ENCODE measurements around the gene ROBO1.
"Not testable (repeated sequence)": the region's sequence is repeated elsewhere in the genome, so short reads cannot be mapped to it uniquely, and the experiment has no call there.

ROBO1 gene

GRCh38 chr3:79341961-79342360, 425.8 kb downstream of the ROBO1 start:
- TF ChIP-seq, protein P1, sequence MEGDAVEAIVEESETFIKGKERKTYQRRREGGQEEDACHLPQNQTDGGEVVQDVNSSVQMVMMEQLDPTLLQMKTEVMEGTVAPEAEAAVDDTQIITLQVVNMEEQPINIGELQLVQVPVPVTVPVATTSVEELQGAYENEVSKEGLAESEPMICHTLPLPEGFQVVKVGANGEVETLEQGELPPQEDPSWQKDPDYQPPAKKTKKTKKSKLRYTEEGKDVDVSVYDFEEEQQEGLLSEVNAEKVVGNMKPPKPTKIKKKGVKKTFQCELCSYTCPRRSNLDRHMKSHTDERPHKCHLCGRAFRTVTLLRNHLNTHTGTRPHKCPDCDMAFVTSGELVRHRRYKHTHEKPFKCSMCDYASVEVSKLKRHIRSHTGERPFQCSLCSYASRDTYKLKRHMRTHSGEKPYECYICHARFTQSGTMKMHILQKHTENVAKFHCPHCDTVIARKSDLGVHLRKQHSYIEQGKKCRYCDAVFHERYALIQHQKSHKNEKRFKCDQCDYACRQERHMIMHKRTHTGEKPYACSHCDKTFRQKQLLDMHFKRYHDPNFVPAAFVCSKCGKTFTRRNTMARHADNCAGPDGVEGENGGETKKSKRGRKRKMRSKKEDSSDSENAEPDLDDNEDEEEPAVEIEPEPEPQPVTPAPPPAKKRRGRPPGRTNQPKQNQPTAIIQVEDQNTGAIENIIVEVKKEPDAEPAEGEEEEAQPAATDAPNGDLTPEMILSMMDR (IDR thresholded peaks at IDR 0.05; ENCODE audit: low read depth, low read length), result no peak
- H3K4me3 ChIP-seq (ENCODE audit: low read depth, low read length), result no peak overlapping the region

DNA sequence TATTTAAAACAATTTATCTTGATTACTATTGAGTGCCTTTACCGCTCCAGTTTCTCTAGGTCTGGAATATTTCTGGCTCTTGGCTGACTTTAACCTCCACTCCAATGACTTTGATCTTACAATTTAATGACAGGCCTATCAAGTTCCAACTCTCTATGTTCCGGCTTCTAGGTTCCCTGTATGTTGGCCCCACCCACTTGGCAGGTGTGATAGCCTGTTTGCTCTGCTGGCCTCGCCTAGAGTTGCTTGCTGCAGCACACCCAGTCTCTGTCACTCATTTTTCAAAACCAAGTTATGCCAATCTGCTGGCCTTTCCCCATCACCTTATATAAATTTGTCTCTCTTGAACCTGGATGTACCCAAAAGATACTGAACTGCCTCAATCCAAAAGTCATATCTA, 428.0 kb downstream of the ROBO1 start:
- TF ChIP-seq, protein P1 (IDR thresholded peaks at IDR 0.05; ENCODE audit: low read depth, low read length), result no peak

DNA sequence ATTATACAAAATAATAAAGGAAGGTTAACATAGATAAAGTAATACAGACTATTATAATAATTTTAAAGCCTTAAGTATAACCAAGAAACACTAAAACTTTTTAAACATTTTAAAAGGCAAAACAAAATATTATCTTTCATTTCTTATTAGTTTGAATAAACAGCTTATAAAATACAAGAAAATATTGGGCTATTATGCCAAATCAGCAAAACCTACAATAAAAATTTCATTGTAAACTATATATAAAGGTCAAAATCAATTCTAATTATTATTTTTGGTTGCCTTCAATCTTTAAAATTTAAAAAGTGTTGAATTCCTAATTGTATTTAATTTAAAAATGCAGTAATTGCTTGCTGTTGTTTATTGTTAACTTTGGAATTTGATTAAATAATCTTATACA, 430.0 kb downstream of the ROBO1 start:
- TF ChIP-seq, protein P1 (IDR thresholded peaks at IDR 0.05; ENCODE audit: low read depth, low read length), result no peak
- no peak overlapping the region for H3K4me3 ChIP-seq (ENCODE audit: low read depth, low read length)

More for the DNA sequence above, 428.0 kb downstream of the ROBO1 start:
- no peak overlapping the region for H3K4me3 ChIP-seq (ENCODE audit: low read depth, low read length)

GRCh38 chr3:79329154-79329553, 438.6 kb downstream of the ROBO1 start:
- no peak overlapping the region for H3K4me3 ChIP-seq (ENCODE audit: low read depth, low read length)
- TF ChIP-seq, protein P1 (IDR thresholded peaks at IDR 0.05; ENCODE audit: low read depth, low read length), result no peak

DNA sequence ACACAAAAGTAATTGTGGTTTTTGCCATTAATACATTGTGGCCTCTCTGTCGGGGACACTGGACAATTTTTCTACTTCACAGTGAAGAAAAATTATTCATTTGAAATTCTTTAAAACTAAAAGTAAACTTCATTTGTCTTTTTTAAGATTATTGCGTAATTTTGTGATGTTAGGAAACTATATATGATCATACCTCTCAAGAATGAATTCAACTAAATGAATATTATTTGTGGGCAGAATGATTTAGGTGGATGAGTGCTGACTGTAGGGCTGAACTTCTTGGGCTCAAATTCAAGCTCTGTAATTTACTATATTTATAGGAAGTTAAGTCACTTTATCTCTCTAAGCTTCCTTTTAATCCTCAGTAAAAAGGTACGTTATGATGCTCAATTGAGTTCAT, 441.2 kb downstream of the ROBO1 start:
- H3K4me3 ChIP-seq (ENCODE audit: low read depth, low read length), result no peak overlapping the region
- TF ChIP-seq, protein P1 (IDR thresholded peaks at IDR 0.05; ENCODE audit: low read depth, low read length), result no peak

DNA sequence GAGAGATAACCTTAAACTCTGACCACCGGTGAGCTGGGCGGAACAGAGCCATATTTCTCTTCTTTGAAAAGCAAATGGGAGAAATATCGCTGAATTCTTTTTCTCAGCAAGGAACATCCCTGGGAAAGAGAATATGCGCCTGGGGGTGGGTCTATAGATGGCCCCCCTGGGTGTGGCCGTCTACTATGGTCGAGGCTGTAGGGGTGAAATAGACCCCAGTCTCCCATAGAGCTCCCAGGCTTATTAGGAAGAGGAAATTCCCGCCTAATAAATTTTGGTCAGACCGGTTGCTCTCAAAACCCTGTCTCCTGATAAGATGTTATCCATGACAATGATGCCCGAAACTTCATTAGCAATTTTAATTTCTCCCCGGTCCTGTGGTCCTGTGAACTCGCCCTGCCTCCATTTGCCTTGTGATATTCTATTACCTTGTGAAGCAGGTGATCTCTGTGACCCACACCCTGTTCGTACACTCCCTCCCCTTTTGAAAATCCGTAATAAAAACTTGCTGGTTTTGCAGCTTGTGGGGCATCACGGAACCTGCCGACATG, 441.9 kb downstream of the ROBO1 start:
- H3K4me3 ChIP-seq (ENCODE audit: low read depth, low read length), result not testable (repeated sequence)

DNA sequence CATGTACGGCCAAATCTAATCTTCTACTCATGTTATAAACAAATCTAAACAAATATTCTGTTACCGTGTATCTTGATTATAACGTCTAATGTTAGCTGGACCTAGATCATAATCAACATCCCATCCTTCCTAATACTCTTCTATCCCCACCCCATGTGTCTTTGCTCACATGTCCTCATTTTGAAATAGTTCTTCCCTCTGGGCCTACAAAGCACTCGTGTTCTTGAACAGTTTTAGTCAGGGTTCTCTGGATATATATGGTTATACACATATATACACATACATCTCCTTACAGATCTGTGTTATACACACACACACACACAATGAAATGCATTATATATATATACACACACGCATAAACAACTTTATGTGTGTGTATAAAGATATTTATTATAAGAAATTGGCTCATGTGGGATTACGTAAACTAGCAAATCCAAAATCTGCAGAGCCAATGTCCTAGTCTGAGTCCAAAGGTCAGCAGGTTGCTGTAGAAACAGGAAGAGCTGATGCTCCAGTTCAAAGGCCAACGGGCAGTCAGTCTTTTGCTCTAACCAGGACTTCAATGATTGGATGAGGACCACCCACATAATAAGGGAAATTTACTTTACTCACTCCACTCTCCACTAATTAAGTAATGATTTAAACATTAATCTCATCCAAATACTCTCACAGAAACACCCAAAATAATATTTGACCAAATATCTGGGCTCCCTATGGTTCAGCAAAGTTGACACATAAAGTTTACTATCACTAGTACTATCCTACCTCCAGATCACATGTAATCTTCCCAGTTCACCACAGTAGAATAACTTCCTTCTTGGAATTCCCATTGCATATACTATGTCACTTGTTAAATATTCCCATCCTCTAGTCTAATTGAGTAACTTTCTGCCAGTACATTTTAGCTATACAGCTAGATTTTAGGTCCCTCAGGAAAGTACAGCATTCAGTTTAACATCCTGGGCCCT, 450.0 kb downstream of the ROBO1 start:
- no peak overlapping the region for H3K4me3 ChIP-seq (ENCODE audit: low read depth, low read length)
- TF ChIP-seq, protein P1 (IDR thresholded peaks at IDR 0.05; ENCODE audit: low read depth, low read length), result no peak
